BLaER1 treated with 17β-estradiol and CSF1 and Interleukin-3, amounts not matched to agents 10 nM and 100 nM (cell line): ENCODE measurements around the gene RNASEH2A.

Experiments used
- H3K27ac ChIP-seq, 11 experiments: shearing (Covaris generic); formaldehyde crosslinking; 2 replicates each; pipeline ENCODE4 v1.8.1; 2022
- H3K27me3 ChIP-seq, 11 experiments: shearing (Covaris generic); formaldehyde crosslinking; 2 replicates each; pipeline ENCODE4 v1.8.1; 2022
- H3K36me3 ChIP-seq, 11 experiments: shearing (Covaris generic); formaldehyde crosslinking; 2 replicates each; pipeline ENCODE4 v1.8.1; 2022
- H3K4me1 ChIP-seq, 10 experiments: shearing (Covaris generic); formaldehyde crosslinking; 2 replicates each; pipeline ENCODE4 v1.8.1; 2022
- H3K4me2 ChIP-seq, 11 experiments: shearing (Covaris generic); formaldehyde crosslinking; 2 replicates each; pipeline ENCODE4 v1.8.1; 2022
- H3K4me3 ChIP-seq, 10 experiments: shearing (Covaris generic); formaldehyde crosslinking; 2 replicates each; pipeline ENCODE4 v1.8.1; 2022
- H3K9ac ChIP-seq, 11 experiments: shearing (Covaris generic); formaldehyde crosslinking; 2 replicates each; pipeline ENCODE4 v1.8.1; 2022
- H3K9me3 ChIP-seq, 11 experiments: shearing (Covaris generic); formaldehyde crosslinking; replicated peaks in 1 of 11; 2 replicates each; pipeline ENCODE4 v1.8.1; 2022
- H4K20me1 ChIP-seq, 11 experiments: shearing (Covaris generic); formaldehyde crosslinking; 2 replicates each; pipeline ENCODE4 v1.8.1; 2022
- Cebpa-rat ChIP-seq, 11 experiments: shearing (Covaris generic); IDR thresholded peaks; 2 replicates each; pipeline ENCODE4 v1.8.1; 2022

The RNASEH2A gene

GRCh38 chr19:12837225-12837624, 30.8 kb downstream of the RNASEH2A start:
- Histone ChIP-seq H4K20me1 (peaks cover 0 to 63% (median 21%) of the 10 kb centered on the region in 11 experiments; a peak in 16 of 22 replicates), H3K27ac (no peak overlapping the region), H3K27me3 (peaks cover 95 to 100% (median 98%) of the 10 kb centered on the region in 11 experiments), H3K9ac (no peak overlapping the region), H3K4me1 (peaks cover 16 to 70% (median 59%) of the 10 kb centered on the region in 10 experiments), H3K4me2 (no peak overlapping the region), H3K9me3 (peaks cover 0 to 12% (median 0%) of the 10 kb centered on the region in 11 experiments; a peak in 6 of 22 replicates), H3K4me3 (no peak overlapping the region), H3K36me3 (no peaks in the 10 kb centered on the region)
- TF ChIP-seq Cebpa-rat (IDR thresholded peaks at IDR 0.05) = no peak

DNA sequence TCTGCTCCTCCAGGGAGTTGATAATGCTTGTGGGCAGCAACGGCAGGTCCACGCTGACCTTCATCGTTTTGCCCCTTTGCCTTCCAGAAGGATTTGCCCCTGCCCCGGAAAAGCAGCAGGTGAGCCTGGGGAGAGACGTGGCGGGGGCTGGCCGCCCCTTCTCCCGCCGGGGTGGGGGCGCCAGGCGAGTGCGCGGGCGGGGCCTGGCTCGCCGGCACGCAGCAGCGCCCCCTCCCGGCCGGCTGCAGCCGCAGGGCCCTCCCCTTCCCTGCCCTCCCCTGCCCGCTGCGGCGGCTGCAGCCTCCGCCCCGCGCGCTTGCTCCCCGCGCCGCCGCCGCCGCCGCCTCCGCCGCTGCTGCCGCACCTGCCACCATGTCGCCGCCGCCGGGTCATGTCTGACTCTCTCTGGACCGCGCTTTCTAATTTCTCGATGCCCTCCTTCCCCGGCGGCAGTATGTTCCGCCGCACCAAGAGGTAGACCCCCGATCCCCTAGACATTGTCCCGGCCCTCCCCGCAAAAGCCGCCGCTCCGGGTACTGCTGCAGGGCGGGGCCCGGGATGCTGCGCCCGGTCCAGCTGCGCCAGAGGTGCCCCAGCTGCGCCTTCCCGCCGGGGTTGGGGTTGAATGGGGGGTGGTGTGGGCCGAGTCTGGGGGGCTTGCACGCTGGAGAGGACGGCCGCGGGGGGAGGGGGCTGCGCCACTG, 31.9 kb downstream of the RNASEH2A start, which contains the start of gene MAST1:
TSS of gene MAST1 (plus strand) at position 334 of the 704 bp plus-strand sequence. CDS start at position 392, 58 bp downstream.
- Histone ChIP-seq H3K36me3 (no peaks in the 10 kb centered on the region), H3K27ac (peak within 1 kb of the TSS in 2 of 11 experiments; percentile 14 to 16; a peak in 2 of 22 replicates), H3K27me3 (peaks cover 84 to 99% (median 94%) of the 10 kb centered on the region in 11 experiments), H3K4me2 (peak within 1 kb of the TSS; percentile 78 to 93 (median 88)), H4K20me1 (peaks cover 0 to 55% (median 14%) of the 10 kb centered on the region in 11 experiments; a peak in 16 of 22 replicates), H3K4me1 (peaks cover 6 to 62% (median 51%) of the 10 kb centered on the region in 10 experiments), H3K9ac (peak within 1 kb of the TSS in 10 of 11 experiments; percentile 15 to 66 (median 48); a peak in 12 of 22 replicates), H3K4me3 (peak within 1 kb of the TSS; percentile 50 to 70 (median 59)), H3K9me3 (peaks cover 0 to 12% (median 0%) of the 10 kb centered on the region in 11 experiments; a peak in 6 of 22 replicates)
- TF ChIP-seq Cebpa-rat (IDR thresholded peaks at IDR 0.05) = no peak

- no peak for TF ChIP-seq Cebpa-rat (IDR thresholded peaks at IDR 0.05)
- Histone ChIP-seq H3K36me3 (no peaks in the 10 kb centered on the region), H3K4me1 (peaks cover 3 to 58% (median 47%) of the 10 kb centered on the region in 10 experiments; a peak in 19 of 20 replicates), H3K27me3 (peaks cover 77 to 96% (median 90%) of the 10 kb centered on the region in 11 experiments), H3K9me3 (peaks cover 0 to 12% (median 0%) of the 10 kb centered on the region in 11 experiments; a peak in 6 of 22 replicates), H3K9ac (peak overlapping the region in 7 of 11 experiments; percentile 23 to 66 (median 54); a peak in 9 of 22 replicates), H3K4me2 (peak overlapping the region; percentile 78 to 93 (median 88); a peak in 21 of 22 replicates), H4K20me1 (peaks cover 0 to 52% (median 10%) of the 10 kb centered on the region in 11 experiments; a peak in 15 of 22 replicates), H3K27ac (peak overlapping the region in 2 of 11 experiments; percentile 14 to 16; a peak in 2 of 22 replicates), H3K4me3 (peak overlapping the region; percentile 50 to 70 (median 59))
These were observed 32.7 kb downstream of the RNASEH2A start for GRCh38 chr19:12838886-12839756.

- H3K9me3 ChIP-seq = peaks cover 0 to 7% (median 0%) of the 10 kb centered on the region in 11 experiments; a peak in 4 of 22 replicates
- H3K4me2 ChIP-seq = peak overlapping the region; percentile 44 to 70 (median 61); a peak in 19 of 22 replicates
- peaks cover 0 to 46% (median 36%) of the 10 kb centered on the region in 10 experiments; a peak in 16 of 20 replicates for H3K4me1 ChIP-seq
- TF ChIP-seq Cebpa-rat (IDR thresholded peaks at IDR 0.05) = no peak
- peaks cover 65 to 96% (median 80%) of the 10 kb centered on the region in 11 experiments for H3K27me3 ChIP-seq
- no peak overlapping the region for H3K9ac ChIP-seq
- no peaks in the 10 kb centered on the region for H3K36me3 ChIP-seq
- H4K20me1 ChIP-seq = peaks cover 0 to 40% (median 0%) of the 10 kb centered on the region in 11 experiments; a peak in 8 of 22 replicates
- H3K27ac ChIP-seq = no peak overlapping the region
- H3K4me3 ChIP-seq = peak overlapping the region in 2 of 10 experiments; percentile 5 to 27; a peak in 2 of 20 replicates
These were observed 34.0 kb downstream of the RNASEH2A start for GRCh38 chr19:12840091-12841079.

GRCh38 chr19:12841094-12841493, 34.7 kb downstream of the RNASEH2A start:
- Histone ChIP-seq H4K20me1 (peaks cover 0 to 39% (median 0%) of the 10 kb centered on the region in 11 experiments; a peak in 8 of 22 replicates), H3K27ac (no peak overlapping the region), H3K4me3 (peak overlapping the region in 2 of 10 experiments; percentile 5 to 27; a peak in 2 of 20 replicates), H3K9ac (no peak overlapping the region; a peak in 1 of 22 replicates), H3K27me3 (peaks cover 62 to 96% (median 78%) of the 10 kb centered on the region in 11 experiments), H3K36me3 (no peaks in the 10 kb centered on the region), H3K9me3 (peaks cover 0 to 5% (median 0%) of the 10 kb centered on the region in 11 experiments; a peak in 3 of 22 replicates), H3K4me1 (peaks cover 0 to 39% (median 29%) of the 10 kb centered on the region in 10 experiments; a peak in 16 of 20 replicates), H3K4me2 (peak overlapping the region; percentile 14 to 70 (median 61); a peak in 20 of 22 replicates)
- no peak for TF ChIP-seq Cebpa-rat (IDR thresholded peaks at IDR 0.05)

DNA sequence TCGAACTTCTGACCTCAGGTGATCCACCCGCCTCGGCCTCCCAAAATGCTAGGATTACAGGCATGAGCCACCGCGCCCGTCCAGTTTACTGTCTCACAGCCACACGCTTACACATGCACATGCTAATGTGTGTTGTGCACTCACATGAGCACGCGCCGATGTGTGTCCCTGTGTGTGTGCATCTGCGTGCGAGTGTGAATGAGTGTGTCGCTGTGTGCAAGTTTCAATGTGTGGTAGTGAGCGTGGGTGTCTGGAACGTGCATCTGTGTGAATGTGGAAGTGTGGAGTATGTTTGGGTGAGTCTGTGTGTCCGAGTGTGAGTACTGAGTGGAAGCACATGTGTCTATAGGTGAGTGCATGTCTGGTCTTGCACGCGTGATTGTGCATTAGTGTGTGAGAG, 36.1 kb downstream of the RNASEH2A start:
- Histone ChIP-seq H3K9me3 (peaks cover 0 to 5% (median 0%) of the 10 kb centered on the region in 11 experiments; a peak in 3 of 22 replicates), H3K4me1 (peaks cover 4 to 40% (median 29%) of the 10 kb centered on the region in 10 experiments; a peak in 17 of 20 replicates), H3K4me2 (no peak overlapping the region), H3K27me3 (peaks cover 62 to 96% (median 78%) of the 10 kb centered on the region in 11 experiments), H3K9ac (no peak overlapping the region), H3K36me3 (no peaks in the 10 kb centered on the region), H3K4me3 (no peak overlapping the region), H3K27ac (no peak overlapping the region), H4K20me1 (peaks cover 0 to 35% (median 0%) of the 10 kb centered on the region in 11 experiments; a peak in 7 of 22 replicates)
- no peak for TF ChIP-seq Cebpa-rat (IDR thresholded peaks at IDR 0.05)

DNA sequence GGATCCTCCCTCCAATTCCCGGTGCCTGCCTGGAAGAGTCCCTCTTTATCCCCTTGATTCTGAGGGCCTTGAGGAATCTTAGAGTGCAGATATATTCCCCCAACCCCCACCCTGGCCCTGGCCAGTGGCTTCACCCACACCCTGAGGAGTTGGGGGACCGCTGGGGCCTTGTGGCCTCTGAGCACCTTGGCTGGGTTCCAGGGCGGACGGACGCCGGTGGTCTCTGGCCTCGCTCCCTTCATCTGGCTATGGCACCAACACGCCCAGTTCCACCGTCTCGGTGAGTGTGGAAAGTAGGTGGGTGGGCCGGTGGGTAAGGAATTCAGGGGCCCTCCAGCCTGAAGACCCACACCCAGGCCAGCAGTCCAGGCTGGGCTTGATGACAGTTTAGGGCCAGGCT, 36.9 kb downstream of the RNASEH2A start:
- Histone ChIP-seq H3K27ac (no peak overlapping the region), H3K36me3 (no peaks in the 10 kb centered on the region), H3K4me2 (no peak overlapping the region), H3K9me3 (peaks cover 0 to 5% (median 0%) of the 10 kb centered on the region in 11 experiments; a peak in 3 of 22 replicates), H3K9ac (no peak overlapping the region), H3K27me3 (peaks cover 54 to 88% (median 70%) of the 10 kb centered on the region in 11 experiments), H4K20me1 (peaks cover 0 to 32% (median 0%) of the 10 kb centered on the region in 11 experiments; a peak in 6 of 22 replicates), H3K4me1 (peaks cover 4 to 35% (median 24%) of the 10 kb centered on the region in 10 experiments; a peak in 17 of 20 replicates), H3K4me3 (no peak overlapping the region)
- no peak for TF ChIP-seq Cebpa-rat (IDR thresholded peaks at IDR 0.05)
